SKM-1 treated with dmso at 0.1 percent for 144 hours (cell line): Measurements from ENCODE around the gene HDAC4.

Experiments used
- DNase-seq: peaks from one replicate; lab custom pipeline; 2025; ENCODE audit not compliant: unreplicated experiment; lab: John Stamatoyannopoulos, UW

HDAC4 gene

DNA sequence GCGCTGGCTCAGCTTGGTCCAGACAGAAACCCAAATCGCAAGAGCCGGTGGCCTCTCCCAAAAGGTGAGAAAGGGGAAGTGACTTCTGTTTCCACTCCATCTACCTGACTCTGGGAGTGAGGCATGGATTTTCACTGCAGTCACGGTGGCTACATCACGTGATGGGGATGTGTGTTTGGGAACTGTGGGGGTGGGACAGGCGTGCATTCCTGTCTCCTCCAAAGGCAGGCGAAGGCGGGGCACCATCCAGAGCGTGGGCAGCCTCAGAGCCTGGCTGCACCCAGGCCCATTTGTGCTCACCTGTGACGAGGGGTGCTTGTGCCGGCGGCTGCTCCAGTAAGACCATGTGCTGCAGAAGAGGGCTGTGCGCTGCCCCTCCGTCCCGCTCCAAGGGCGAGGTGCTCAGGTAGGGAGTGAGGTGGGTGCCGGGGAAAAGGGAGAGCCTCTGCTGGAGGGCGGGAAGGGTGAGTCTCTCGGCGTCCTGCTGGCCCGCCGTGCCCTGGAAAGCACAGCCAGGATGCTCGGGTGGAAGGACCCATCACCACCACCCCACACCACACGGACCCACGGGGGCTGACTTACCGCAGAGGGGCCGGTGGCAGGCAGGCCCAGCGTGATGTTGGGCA lies 266.8 kb downstream of the HDAC4 start:
- DNase-seq, result no peak

DNA sequence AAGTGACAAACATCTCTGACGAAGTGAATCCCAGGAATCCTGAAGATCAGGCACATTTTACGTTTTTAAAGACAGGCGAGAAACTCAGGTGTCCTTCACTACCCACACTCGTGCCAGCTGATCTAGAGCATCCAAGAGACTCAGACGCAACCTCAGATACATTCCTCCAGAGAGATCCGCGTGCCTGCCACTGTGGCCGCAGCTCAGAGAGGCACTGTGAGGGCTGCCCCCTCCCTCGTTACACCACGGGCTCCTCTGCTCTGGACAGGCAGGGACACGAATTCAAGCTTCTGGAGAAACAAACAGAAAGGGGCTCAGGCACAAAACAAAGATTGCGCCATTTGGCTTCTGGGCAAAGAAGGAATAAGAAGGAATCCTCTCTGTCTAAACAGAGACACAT lies 268.0 kb downstream of the HDAC4 start:
- DNase-seq, result no peak

DNA sequence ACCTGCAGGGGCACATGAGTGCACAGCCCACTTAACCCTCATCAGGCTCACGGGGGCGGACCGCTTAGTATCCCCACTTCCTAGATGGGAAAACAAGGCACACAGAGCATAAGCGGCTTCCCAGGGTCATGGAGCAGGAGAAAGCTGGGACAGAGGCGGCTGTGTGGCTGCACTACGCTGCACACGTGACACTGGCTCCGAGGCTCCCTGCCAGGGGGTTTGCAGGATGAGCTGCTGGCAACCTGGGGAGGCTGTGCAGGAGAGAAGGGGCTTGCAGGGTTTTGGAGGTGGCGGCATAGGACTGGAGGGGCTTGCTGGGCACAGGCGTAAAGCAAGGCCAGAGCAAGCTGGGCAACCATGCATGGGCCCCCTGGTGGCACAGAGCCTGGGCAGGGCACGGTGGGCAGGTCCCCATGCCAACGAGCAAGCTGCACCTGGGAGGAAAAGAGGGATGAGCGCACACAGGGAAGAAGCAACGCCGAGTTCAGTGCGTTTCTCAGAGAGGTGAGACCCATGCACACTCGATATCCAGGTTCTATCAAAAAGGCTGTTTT lies 268.6 kb downstream of the HDAC4 start:
- DNase-seq, result no peak

DNA sequence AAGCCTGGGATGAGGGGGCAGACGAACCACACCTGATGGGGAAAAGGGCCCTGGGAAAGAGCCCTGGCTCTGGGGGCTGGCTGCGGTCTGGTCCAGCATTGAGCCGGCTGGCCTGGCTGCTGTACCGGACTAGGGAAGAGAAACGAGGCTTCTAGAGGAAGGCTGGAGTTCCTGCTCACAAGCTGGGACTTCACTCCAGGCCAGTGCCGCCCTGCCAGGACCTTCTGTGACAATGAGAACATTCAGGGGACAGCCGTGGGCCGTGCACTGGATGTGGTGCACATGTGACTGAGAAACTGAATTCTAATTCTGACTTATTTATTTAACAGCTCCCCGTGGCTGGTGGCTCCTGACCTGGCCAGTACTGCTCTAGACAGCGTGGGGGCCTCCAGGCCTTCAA lies 269.3 kb downstream of the HDAC4 start:
- no peak for DNase-seq

DNA sequence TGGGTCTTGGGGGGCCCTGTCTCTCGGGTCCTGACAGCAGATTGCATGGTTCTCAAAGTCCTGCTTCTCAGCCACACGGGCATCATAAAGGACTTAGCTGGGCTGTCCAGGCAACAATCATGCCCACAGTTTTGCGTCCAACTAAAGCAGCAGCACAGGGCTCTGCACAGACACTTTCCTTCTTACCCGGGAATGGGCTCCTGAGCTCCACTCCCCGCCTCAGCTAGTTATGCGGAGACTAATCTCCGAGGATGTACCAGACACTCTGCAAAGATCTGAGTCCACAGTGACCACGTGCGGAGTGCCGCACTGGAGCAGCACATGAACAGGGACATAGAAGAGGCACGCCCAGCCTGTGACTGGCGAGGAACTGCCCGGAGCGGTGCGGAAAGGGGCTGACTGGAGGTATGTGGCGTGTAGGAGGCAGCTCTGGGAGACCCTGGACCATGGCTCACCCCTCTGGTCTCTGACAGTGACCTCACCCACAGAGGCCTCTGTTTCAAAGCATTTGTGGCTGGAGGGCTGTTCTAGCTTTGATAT lies 270.0 kb downstream of the HDAC4 start:
- DNase-seq, result no peak

DNA sequence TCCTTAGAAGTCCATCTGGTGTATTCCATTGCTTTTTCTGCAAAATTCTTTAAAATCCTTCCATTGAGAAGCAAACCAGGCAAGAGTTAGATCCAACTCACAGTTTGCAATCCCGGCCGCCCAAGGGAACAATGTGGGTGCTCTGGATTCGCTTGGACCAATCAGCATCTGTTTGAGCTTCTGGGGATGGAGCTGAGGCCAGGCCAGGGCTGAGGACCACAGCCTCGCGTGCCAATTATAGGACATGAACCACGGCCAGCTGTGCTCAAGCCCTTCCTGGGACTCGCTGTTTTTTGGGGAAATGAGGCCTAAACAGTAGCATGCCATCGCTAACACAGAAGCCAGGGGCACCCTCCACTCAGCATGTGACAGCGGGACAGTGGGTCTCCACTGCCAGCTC lies 270.8 kb downstream of the HDAC4 start:
- no peak for DNase-seq

DNA sequence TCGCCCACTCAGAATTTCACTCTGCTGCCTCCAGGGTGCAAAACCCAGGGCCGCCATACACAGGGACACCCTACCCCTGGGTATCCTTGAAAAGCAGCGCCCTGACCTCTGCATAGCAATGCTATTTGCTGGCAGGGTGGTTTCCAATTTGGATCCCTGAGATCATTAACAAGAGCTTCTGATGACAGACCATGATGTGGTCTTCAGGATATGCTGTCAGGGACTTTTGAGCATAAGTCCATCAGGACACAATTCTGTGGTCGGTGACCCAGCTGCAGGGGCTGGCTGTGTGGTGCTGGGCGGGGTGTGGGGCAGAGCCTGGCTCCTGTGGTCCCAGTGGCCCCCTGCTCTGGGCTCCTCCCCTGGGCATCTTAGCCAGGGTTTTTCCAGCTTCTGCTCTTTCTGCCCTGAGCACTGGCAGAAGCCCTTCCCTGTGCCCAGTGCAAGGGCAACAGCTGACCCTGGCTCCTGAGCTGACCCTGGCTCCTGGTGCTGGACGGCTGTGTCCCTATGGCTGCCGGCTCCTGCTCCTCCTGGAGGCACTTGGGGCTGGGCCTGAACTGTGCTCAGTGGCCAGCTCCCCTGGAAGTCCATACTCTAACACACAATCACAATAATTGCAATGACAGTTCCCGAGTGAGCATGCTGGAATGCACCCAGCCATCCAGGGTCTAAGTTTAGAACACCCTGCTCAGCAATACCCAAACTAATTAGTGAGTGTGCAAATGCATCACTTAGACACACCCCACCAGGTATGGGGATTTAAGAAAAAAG lies 271.5 kb downstream of the HDAC4 start:
- DNase-seq, result no peak

DNA sequence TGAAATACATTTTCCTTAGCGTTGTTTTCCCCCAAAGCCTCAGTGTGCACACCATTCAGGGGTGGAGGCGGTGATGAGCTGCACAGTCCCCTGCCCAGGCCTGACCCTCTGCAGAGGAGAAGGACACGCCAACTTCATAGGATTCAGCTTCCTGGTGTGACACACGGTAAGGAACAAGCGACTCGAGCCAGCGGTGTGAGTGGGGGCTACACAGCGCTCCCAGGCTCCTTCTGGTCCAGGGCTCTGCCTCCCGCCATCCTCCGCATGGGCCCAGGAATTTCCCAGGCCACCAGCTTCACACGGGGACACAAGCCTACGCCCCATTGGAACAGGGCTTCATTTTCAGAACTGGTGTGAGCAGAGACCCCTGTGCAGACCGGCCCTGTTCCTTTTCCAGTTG lies 272.1 kb downstream of the HDAC4 start:
- DNase-seq, result no peak

DNA sequence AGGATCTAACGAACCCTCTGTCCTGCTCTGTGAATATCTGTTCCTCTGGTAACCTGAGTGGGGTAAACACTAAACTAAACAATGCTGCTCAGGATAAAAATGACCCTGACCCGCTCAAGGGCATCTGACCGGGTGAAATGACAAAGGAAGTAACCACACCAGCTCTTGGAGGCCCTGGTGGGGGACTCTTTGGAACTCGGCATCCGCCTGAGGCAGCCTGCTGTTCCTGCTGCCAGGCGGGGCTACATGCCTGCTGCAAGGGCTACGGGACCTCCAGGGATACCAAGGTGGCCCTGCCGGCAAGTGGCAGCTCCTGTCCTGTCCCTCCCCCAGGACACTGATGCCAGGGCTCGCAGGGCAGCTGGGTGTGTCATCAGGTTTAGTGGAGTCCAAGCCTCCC lies 273.3 kb downstream of the HDAC4 start:
- no peak for DNase-seq

DNA sequence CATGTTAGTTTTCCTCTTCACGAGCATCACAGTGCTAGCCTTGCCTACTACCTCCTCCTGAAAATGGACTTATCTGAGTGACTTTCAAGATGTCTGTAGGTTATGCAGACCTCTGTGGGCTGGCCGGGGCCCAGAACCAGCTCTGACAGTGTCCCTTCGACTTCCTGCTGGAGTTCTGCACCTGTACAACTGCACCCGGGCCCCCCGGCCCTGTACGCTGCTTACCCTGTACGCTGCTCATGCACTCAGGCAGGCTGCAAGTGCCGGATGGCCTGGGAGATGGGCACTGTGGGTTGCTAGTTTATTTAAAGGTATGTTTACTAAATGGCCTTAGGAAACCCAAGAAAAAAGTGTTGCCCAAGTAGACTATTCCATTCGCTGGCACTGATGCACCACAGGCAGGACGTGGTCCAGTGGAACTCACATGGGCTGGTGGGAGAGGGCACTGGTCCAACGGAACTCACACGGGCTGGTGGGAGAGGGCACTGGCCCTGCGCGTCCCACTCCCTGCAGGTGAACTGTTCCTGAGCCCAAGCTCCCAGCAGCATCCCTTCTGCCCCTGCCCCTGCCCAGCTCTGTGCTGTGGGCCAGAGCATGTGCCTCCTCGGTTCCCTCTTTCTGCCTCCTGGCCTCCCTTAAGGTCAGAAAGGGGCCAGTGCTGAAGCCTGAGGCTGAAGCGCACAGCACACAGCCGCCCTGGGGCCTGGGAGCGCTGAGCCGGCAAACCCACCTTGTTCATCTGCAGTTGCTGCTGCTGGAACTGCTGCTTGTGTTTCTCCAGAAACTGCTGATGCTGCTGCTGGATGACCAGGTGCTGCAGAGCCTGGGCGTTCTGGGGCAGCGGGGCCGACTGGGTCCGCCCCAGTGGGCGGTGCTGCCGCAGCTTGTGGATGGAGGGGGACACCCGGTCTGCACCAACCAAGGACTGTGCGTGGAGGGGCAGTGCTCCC lies 274.8 kb downstream of the HDAC4 start:
- no peak for DNase-seq

DNA sequence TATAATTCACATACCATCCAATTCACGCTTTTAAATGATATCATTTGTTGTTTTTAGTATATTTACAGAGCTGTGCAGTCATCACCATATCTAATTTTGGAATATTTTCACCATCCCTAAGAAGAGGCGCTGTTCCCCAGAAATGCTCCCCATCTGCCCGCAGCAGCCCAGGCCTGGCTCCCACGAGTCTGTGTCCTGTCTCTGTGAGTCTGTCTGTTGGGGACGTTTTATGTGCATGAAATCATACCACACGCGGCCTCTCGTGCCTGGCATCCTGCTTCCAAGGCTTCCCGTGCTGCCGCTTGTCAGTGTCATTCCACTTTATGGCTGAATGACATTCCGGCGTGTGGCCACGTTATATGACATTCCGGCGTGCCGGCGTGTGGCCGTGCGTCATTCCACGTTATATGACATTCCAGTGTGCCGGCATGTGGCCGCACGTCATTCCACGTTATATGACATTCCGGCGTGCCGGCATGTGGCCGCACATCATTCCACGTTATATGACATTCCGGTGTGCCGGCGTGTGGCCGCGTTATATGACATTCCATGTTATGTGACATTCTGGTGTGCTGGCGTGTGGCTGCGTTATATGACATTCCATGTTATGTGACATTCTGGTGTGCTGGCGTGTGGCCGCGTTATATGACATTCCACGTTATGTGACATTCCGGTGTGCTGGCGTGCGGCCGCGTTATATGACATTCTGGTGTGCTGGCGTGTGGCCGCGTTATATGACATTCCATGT lies 276.5 kb downstream of the HDAC4 start:
- DNase-seq, result no peak

DNA sequence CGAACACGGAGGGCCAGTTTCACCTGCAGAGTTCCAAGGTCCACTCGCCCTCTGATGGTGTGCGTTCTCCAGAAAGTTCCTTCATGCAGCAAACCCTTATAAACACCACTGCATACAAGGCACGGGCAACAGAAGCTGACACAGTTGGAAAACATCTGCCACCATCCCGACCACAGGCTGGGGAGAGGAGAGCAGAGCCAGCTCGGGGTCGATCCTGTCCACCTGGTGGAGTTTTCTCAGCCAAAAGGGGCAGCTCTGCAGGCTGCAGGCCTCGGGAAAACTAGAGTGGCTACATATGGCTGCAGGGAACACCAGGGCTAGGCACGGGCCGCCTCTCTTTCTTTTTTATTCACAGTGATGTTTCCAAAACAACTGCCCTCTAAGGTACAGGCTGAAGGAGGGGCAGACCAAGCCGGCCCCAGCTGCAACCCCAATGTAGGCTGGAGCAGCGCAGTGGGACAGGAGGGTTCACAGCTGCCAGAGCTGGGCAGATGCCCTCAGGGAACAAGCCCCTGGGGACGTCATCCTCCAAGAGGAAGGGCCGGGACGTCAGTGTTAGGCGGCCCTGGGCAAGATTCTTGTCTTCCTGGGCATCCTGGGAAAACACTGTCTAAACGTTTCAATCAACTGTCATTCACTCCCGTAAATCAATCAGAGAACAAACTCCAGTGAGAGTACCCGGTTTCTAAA lies 278.3 kb downstream of the HDAC4 start:
- DNase-seq, result no peak

DNA sequence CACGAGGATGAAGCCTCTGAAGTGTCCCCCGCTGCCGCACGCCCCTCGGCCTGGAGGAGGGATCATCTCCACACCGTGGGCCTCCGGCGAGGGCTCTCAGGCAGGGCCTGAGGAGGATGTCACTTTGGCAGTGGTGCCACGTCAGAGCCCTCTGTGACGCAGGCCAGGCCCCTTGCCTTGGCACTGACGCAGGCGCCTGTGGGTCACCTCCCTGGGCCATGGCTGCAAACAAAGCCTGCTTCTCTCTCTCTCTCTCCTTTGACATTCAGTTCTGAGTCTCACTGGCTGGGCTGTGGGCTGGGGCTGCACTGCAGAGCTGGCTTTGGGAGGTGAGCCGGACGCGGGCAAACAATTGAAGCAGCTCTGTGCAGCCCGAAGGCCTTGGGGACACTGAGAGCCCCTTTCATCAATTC lies 279.2 kb downstream of the HDAC4 start:
- no peak for DNase-seq

DNA sequence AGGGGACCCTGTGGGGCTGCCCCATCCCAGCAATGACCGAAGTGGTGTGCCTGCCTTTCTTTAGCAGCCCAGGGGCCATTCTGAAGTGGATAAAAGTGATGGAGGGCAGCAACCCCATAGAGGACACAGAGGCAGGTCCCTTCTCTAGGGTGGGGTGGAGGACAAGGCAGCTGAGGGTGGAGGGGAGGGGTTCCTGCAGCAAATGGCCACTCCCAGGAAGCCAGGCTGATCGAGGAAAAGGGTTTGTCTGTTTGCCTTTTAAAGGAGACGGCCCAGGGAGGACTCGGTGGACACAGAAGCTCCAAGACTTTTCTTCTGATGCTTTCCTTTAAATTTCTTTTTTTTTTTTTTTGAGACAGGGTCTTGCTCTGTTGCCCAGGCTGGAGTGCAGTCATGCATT lies 280.2 kb downstream of the HDAC4 start:
- DNase-seq, result no peak

DNA sequence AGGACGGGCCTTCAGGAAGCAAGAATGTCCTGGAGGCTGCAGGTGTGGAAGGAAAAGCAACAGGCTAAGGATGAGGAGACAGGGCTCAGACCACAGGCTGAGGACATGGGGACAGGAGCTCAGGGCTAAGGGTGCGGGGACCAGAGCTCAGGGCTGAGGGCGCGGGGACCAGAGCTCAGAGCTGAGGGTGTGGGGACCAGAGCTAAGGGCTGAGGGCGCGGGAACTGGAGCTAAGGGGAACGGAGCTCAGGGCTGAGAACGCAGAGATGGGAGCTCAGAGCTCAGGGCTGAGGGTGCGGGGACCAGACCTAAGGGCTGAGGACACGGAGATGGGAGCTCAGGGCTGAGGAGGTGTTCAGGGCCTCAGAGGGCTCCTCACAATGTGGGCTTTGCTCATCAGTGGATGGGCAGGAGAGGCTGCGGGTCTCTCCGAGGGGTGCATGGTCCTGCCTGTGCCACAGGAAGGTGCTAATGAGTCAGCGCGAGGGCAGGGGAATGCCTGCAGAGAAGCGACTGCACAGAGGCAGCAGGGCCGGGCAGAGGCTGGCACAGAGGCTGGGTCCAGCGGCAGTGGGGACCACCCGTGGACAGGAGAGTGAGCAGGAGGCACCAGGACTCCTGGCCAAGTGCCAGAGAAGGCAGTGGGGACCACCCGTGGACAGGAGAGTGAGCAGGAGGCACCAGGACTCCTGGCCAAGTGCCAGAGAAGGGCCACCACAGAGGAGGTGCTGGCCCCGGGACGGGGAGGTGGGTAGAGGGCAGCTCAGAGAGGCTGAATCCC lies 281.3 kb downstream of the HDAC4 start:
- DNase-seq, result no peak

DNA sequence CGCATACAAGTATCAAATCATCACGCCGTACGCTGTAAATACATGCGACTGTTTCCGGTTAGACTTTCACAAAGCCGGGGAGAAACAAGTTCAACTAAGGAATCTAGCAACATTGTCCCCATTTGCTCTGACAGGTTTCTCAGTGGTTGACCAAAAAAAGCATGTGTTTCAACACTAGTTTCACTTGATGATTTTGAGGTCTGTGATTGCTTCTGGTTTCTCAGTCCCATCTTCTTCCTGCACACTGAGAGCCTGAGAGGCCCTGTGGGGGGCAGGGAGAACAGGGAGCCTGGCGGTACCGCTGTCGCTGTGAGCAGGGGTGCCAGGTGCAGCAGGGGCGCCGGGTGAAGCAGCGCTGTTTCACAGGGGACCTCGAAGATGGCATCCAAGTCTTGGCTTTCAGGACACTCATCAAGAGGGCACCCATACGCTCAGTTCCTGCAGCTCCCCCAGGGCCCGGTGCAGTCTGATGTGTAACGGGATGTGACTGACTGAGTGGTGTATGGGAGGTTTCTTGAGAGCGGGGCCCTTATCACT lies 282.1 kb downstream of the HDAC4 start:
- no peak for DNase-seq

DNA sequence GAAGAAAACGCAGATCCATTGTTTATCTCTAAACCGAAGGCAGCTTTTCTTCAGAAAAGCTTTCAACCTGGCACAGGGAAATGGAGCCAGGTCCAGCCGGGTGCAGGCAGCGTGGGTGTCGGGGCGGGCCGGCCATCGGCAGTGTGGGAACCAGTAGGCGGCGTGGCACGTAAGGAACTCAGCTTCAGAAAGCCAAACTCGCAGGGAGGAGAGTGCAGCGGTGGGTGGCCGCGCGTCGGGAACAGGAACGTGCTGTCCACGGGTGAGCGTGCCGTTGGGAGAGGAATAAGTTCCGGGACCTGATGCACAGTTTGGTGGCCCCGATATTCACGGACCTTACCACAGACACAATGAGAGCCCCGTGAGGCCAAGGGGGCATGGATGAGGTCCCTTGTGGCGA lies 282.6 kb downstream of the HDAC4 start:
- DNase-seq, result no peak

DNA sequence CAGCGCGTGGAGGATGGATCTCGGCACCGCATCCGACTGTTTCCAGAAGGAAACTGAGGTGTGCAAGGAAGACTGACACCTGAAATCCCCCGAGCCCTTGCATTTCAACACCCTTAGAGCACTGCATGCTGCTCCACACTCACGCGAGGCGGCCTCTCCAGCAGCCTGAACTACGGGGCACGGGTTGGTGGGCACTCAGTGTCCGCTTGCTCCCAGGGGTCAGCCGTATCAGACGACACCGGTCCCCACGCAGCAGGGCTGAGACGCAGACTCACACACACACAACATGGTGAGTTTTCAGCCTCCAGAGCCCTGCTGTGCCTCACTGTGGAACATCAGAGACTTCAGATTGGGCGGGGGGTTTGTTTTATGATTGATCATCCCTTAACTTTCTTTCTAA lies 283.0 kb downstream of the HDAC4 start:
- no peak for DNase-seq
